ENCODE results near the gene IFNGR1. TPM values are rescaled to one million over a fixed set of nuclear protein-coding genes. Genes with fewer than 3 reads are reported as not detected.

Gene IFNGR1
- polyA plus RNA-seq, 2 of the 4 experiments (the other 2 are of a cell fraction), result 31.2 to 54.9 TPM

GRCh38 chr6:137157601-137158000 lies 61.6 kb downstream of the IFNGR1 start:
- Histone ChIP-seq H3K9me3 (peaks cover 2% of the 10 kb centered on the region; the same call in 1 of the 3 replicates), H3K4me1 (peaks cover 25% of the 10 kb centered on the region), H3K4me3 (no peak overlapping the region), H3K4me2 (no peak overlapping the region), H3K27ac (no peak overlapping the region; a peak in 1 of 6 replicates)
- FAIRE-seq (no peak), ATAC-seq (no peak), DNase-seq (ENCODE audit: low read depth in 1 of 2, low spot score in 1 of 2) (no peak)
- WGBS (ENCODE audit: missing lambda C conversion rate), result 87% methylated on average over 4 of the region's 4 CpGs
- TF ChIP-seq NFE2L2 (conservative IDR thresholded peaks at IDR 0.05; ENCODE audit: low read length), result no peak
- POLR2A ChIA-PET, result no interaction called here
- CTCF ChIA-PET, result interaction anchor here (1.8 kb wide), 1 partner anchor 8 kb away, joined by 4 read pairs; no protein-coding TSS in a partner anchor

DNA sequence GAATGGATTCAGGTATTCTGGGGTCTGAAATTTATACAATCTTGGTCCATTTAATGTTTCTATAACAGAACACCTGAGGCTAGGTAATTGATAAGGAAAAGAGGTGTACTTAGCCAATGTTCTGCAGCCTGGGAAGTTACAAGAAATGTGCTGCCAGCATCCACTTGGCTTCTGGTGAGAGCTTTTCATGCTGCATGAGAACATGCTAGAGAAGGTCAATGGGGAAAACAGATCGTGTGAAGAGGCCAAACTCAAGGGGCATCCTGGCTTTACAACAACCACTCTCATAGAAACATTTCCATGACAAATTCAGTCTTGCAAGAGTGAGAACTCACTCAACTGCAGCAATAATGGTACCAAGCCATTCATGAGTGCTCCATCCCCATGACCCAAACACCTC lies 62.5 kb downstream of the IFNGR1 start:
- H3K9me3 ChIP-seq, result peaks cover 10% of the 10 kb centered on the region; the same call in 2 of the 3 replicates
- TF ChIP-seq PHF8 (IDR thresholded peaks at IDR 0.05; ENCODE audit: borderline replicate concordance, low read depth) (no peak), RCOR1 (IDR thresholded peaks at IDR 0.05; ENCODE audit: low read depth, low read length) (no peak), RARB (CRISPR knock-in tag; IDR thresholded peaks at IDR 0.05) (no peak), TP53 (CRISPR knock-in tag; IDR thresholded peaks at IDR 0.05) (no peak), TFCP2L1 (CRISPR knock-in tag; IDR thresholded peaks at IDR 0.05) (no peak), PBX3 (IDR thresholded peaks at IDR 0.05) (no peak), ZSCAN20 (CRISPR knock-in tag; IDR thresholded peaks at IDR 0.05) (no peak), RFX5 (IDR thresholded peaks at IDR 0.05) (no peak), ZFP36 (IDR thresholded peaks at IDR 0.05; ENCODE audit: borderline replicate concordance, partially characterized antibody) (no peak), EHF (CRISPR knock-in tag; IDR thresholded peaks at IDR 0.05) (no peak), CBX2 (IDR thresholded peaks at IDR 0.05; ENCODE audit: borderline replicate concordance, low read depth) (no peak), ESRRA (IDR thresholded peaks at IDR 0.05; ENCODE audit: borderline replicate concordance, low read length) (no peak)
- TF ChIP-seq, protein P1, sequence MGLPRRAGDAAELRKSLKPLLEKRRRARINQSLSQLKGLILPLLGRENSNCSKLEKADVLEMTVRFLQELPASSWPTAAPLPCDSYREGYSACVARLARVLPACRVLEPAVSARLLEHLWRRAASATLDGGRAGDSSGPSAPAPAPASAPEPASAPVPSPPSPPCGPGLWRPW (IDR thresholded peaks at IDR 0.05), result no peak
- TF ChIP-seq, protein P2, sequence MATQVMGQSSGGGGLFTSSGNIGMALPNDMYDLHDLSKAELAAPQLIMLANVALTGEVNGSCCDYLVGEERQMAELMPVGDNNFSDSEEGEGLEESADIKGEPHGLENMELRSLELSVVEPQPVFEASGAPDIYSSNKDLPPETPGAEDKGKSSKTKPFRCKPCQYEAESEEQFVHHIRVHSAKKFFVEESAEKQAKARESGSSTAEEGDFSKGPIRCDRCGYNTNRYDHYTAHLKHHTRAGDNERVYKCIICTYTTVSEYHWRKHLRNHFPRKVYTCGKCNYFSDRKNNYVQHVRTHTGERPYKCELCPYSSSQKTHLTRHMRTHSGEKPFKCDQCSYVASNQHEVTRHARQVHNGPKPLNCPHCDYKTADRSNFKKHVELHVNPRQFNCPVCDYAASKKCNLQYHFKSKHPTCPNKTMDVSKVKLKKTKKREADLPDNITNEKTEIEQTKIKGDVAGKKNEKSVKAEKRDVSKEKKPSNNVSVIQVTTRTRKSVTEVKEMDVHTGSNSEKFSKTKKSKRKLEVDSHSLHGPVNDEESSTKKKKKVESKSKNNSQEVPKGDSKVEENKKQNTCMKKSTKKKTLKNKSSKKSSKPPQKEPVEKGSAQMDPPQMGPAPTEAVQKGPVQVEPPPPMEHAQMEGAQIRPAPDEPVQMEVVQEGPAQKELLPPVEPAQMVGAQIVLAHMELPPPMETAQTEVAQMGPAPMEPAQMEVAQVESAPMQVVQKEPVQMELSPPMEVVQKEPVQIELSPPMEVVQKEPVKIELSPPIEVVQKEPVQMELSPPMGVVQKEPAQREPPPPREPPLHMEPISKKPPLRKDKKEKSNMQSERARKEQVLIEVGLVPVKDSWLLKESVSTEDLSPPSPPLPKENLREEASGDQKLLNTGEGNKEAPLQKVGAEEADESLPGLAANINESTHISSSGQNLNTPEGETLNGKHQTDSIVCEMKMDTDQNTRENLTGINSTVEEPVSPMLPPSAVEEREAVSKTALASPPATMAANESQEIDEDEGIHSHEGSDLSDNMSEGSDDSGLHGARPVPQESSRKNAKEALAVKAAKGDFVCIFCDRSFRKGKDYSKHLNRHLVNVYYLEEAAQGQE (IDR thresholded peaks at IDR 0.05), result no peak
- TF ChIP-seq, protein P3, sequence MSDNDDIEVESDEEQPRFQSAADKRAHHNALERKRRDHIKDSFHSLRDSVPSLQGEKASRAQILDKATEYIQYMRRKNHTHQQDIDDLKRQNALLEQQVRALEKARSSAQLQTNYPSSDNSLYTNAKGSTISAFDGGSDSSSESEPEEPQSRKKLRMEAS (IDR thresholded peaks at IDR 0.05), result no peak
- TF ChIP-seq, protein P4, sequence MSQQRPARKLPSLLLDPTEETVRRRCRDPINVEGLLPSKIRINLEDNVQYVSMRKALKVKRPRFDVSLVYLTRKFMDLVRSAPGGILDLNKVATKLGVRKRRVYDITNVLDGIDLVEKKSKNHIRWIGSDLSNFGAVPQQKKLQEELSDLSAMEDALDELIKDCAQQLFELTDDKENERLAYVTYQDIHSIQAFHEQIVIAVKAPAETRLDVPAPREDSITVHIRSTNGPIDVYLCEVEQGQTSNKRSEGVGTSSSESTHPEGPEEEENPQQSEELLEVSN (IDR thresholded peaks at IDR 0.05; ENCODE audit: borderline replicate concordance, low read depth), result no peak
- TF ChIP-seq, protein P5, sequence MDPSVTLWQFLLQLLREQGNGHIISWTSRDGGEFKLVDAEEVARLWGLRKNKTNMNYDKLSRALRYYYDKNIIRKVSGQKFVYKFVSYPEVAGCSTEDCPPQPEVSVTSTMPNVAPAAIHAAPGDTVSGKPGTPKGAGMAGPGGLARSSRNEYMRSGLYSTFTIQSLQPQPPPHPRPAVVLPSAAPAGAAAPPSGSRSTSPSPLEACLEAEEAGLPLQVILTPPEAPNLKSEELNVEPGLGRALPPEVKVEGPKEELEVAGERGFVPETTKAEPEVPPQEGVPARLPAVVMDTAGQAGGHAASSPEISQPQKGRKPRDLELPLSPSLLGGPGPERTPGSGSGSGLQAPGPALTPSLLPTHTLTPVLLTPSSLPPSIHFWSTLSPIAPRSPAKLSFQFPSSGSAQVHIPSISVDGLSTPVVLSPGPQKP (IDR thresholded peaks at IDR 0.05; ENCODE audit: low read depth, low read length), result no peak
- POLR2A ChIA-PET, result no interaction called here
- peaks cover 19% of the 10 kb centered on the region for H3K4me1 ChIP-seq
- ATAC-seq (no peak), FAIRE-seq (no peak), DNase-seq (ENCODE audit: low read depth in 1 of 2, low spot score in 1 of 2) (no peak)
- no peak overlapping the region for H3K4me3 ChIP-seq
- H3K4me2 ChIP-seq, result no peak overlapping the region
- CTCF ChIA-PET, result interaction anchor here (1.8 kb wide), 1 partner anchor 9 kb away, joined by 4 read pairs; no protein-coding TSS in a partner anchor
- 0% methylated on average over 1 of the region's 1 CpG for WGBS (ENCODE audit: missing lambda C conversion rate)
- no peak overlapping the region for H3K27ac ChIP-seq
